ENCODE results near the gene LRRC7.
A peak's percentile ranks its signal among the peaks of the same experiment; 100 is the strongest.
"Not testable (repeated sequence)": the region's sequence is repeated elsewhere in the genome, so short reads cannot be mapped to it uniquely, and the experiment has no call there.

The LRRC7 gene

DNA sequence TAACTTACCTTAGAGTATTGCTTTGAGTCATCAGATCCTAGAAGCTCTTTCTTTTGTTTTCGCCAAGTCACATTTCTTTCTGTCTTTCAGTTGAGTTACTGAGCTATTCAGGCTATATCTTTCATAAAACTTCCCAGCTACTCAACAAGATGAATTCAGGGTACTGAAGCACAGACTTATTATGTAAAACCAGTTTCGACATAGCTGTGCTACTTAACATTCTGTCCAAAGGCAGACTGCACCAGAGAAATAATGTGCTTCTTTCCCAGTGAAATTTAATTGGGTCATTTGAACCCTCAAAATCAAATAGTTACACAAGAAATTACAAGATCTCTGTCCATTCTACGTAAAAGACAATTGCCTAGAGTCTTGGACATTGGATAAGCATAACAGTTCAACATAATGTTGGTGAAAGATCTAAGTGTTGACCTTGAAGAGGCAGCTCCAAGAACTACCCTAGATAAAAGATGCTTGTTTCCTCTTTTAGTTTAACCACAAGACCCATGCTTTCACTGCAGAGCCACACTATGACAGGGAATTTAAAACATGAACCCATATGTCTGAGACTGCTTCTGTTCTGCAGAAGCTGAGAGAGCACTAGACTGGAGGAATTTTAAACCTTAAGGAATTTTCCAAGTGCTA lies 474.5 kb downstream of the LRRC7 start:
- peak; percentile 83 for DNase-seq (ENCODE audit: low read depth)

GRCh38 chr1:70043804-70044203 lies 476.1 kb downstream of the LRRC7 start:
- peak; percentile 73 for DNase-seq (ENCODE audit: low read depth)

DNA sequence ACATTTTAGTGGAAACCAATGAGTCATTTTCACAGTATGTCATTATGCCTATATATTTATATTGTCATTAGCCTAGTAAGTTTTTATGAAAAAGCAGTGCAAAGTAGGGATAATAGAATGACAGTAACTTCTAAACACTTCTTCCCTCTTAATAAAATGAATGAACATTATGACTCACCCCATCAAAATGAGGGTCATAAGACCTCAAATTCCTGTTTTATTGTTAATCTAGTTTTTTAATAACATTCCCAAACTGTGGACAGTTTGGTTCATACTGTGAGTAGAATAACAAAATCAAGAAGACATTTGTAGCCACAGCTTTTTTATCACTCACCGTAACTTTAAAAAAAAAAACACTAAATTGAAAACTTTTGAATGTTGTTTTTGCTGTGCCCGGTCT lies 477.1 kb downstream of the LRRC7 start:
- peak; percentile 58 for DNase-seq (ENCODE audit: low read depth)

- not testable (repeated sequence) for DNase-seq (ENCODE audit: low read depth)
These were observed 477.9 kb downstream of the LRRC7 start for GRCh38 chr1:70045581-70045980.

GRCh38 chr1:70048336-70049094 lies 480.8 kb downstream of the LRRC7 start:
- peak; percentile 16 for DNase-seq (ENCODE audit: low read depth)

GRCh38 chr1:70051926-70052325 lies 484.2 kb downstream of the LRRC7 start:
- no peak for DNase-seq (ENCODE audit: low read depth)

DNA sequence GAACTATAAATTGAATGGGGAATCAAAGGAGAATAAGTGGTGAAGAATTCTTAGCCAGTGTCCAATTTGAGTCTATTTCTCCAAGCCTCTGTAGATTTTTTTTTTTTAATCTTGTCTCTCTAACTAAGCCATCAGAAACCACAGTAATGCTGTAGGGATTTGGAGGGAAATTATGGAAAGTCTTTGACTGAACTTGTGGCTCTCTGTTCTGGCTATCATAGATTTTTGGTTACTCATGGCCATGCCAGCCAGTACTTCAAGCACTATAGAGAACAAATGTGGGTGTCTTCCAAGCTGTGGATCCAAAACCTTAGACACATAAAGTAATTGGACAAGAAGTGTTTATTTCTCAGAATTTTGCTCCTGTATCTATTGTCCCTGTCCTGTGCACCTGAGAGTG lies 489.8 kb downstream of the LRRC7 start:
- peak; percentile 40 for DNase-seq (ENCODE audit: low read depth)

- no peak for DNase-seq (ENCODE audit: low read depth)
These were observed 493.5 kb downstream of the LRRC7 start for GRCh38 chr1:70061231-70061630.

- DNase-seq (ENCODE audit: low read depth): no peak
These were observed 496.1 kb downstream of the LRRC7 start for GRCh38 chr1:70063861-70064260.

DNA sequence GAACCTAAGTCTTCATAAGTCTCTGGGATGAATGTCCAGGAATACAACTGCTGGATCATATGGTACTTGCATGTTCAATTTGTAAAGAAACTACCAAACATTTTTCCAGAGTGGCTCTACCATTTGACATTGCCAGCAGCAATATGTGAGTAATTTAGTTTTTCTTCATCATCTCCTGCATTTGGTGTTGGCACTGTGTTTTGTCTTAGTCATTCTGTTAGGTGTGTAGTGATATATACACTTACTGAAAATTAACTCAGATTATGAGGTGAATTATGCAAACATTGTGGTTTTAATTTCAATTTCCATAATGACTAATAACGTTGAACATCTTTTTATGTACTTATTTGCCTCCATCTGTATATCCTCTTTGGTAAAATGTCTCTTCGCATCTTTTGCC lies 499.0 kb downstream of the LRRC7 start:
- no peak for DNase-seq (ENCODE audit: low read depth)

GRCh38 chr1:70071601-70072000 lies 503.9 kb downstream of the LRRC7 start:
- peak; percentile 53 for DNase-seq (ENCODE audit: low read depth)

- DNase-seq (ENCODE audit: low read depth): peak; percentile 59
These were observed 504.6 kb downstream of the LRRC7 start for GRCh38 chr1:70072231-70072751.

- DNase-seq (ENCODE audit: low read depth): peak; percentile 4
These were observed 508.0 kb downstream of the LRRC7 start for GRCh38 chr1:70075761-70076160.

DNA sequence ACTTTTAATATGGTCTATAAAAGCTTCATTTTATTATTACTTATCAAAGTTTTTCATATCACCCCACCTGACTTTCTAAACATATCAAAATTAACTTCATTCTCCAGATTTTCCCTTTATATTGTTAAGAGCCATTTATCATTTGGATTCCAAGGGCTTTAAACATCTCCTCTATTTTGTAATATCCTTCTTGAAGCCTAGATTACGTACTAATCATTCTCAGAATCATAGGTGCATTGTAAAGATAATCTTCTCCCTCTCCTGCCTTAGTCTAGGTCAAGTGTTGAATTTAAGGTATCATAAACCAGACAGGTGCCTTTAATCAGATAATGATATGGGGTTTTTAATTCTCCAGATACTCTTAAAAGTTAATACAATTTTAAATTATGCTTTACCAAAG lies 509.3 kb downstream of the LRRC7 start:
- DNase-seq (ENCODE audit: low read depth): no peak

- no peak for DNase-seq (ENCODE audit: low read depth)
These were observed 511.8 kb downstream of the LRRC7 start for GRCh38 chr1:70079546-70079945.

- no peak for DNase-seq (ENCODE audit: low read depth)
These were observed 515.8 kb downstream of the LRRC7 start for GRCh38 chr1:70083519-70083918.

- DNase-seq (ENCODE audit: low read depth): peak; percentile 37
These were observed 516.7 kb downstream of the LRRC7 start for GRCh38 chr1:70084314-70084915.

DNA sequence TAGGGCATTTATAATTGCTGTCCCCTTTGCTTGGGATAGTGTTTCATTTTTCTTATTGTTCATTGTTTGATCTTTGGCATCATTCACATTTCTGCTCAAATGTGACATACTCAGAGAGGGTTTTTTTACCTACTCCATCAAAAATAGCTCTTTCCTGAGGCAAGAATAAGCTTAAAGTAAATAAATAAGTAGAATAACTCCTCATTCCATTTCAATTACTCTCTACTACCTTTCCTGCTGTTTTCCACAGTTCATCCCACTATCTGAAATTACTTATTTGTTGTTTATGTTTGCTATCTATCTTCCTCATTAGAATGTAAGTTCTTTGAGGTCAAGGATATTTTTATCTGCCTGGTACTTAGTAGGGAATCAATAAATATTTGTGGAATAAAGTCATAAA lies 517.8 kb downstream of the LRRC7 start:
- no peak for DNase-seq (ENCODE audit: low read depth)

DNA sequence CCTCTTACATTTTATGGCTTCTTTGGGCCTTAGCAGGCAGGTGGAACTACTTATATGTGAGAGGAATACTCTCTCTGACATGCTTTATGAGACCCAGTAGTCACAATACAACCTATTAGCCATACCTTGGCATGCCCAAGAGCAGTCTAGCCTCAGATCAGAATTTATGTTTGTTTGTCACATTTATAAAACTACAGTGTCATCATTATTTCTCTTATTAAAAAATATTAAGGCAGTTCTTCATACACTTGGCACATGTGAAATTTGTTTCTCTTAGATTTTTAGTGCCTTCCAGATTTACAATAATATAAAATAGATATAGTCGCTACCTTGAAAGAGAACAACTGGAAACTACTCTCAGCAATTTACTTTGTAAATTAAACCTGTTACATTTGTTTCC lies 519.2 kb downstream of the LRRC7 start:
- DNase-seq (ENCODE audit: low read depth): no peak

DNA sequence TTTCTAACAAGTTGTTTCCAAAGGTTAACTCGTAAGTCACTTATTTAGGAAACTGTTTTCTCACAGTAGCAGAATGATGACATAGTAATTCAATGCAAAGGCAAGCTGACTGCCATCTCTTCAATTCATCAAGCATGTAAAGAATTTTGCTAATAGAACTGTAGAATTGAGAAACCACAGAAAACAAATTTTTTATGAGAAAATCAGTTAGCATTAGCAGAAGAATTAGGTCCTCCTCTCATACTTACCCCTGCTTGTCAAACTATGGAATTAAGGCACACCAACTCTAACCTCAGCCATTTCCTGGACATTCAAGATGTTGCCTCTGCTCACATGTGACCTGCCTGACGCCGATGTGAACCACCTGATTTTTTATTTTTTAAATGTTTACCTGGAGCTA lies 522.4 kb downstream of the LRRC7 start:
- no peak for DNase-seq (ENCODE audit: low read depth)

- DNase-seq (ENCODE audit: low read depth): peak; percentile 40
These were observed 523.2 kb downstream of the LRRC7 start for GRCh38 chr1:70090875-70091274.

- DNase-seq (ENCODE audit: low read depth): no peak
These were observed 524.1 kb downstream of the LRRC7 start for GRCh38 chr1:70091811-70092210.

DNA sequence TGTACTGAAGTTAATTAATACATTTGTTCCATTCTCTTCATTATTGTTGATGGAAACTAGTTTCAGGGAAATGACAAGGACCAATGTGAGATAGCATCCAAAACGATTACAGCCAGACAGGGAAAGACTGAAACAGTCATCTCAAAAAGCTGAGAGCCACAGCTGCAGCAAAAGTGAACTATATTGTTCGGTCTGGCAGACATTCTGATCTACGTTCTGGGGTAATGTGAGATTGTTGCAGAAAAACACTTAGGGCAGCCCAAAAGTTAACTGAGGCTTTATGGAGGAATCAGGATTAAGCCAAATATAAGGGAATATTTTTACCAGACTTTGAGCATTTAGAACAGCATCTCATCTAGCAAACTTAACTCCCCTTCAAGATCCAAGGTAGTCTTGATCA lies 524.8 kb downstream of the LRRC7 start:
- DNase-seq (ENCODE audit: low read depth): no peak

Data from amniotic epithelial cell (primary cell).